Measurements from ENCODE around the gene MYO3B. TPM values are rescaled to one million over a fixed set of nuclear protein-coding genes. Genes with fewer than 3 reads are reported as not detected.

The MYO3B gene
- total RNA-seq, 1 experiment from 2014 or later = 0.50 TPM

DNA sequence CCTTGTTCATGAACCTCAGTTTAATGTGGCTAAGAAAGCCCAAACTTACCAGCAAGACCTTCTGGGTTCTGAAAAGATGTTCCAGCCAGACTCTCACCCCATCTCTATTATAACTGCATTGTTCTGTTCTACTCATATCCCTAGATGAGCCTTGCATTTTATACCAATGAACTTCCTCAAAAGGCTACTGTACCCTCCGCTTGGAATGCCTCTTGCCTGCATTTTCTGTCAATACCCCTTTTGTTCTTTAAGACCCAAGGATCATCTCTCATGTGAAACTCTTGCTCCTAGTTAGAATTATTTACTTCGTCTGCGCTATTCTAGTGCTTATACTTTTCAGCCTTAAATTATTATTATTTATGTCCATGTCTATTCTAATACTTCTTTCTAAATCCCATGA, 181.5 kb downstream of the MYO3B start:
- TF ChIP-seq SP1 (CRISPR knock-in tag; conservative IDR thresholded peaks at IDR 0.05) (no peak), TEAD4 (CRISPR knock-in tag; IDR thresholded peaks at IDR 0.05) (no peak), ZNF121 (CRISPR knock-in tag; IDR thresholded peaks at IDR 0.05) (no peak)
- Mint-ChIP-seq H3K27ac (no peak overlapping the region), H3K27me3 (ENCODE audit: low read depth) (peaks cover 5% of the 10 kb centered on the region; the same call in 1 of the 2 replicates), H3K9me3 (no peaks in the 10 kb centered on the region), H3K4me1 (peaks cover 36% of the 10 kb centered on the region), H3K4me3 (no peak overlapping the region), H3K36me3 (no peaks in the 10 kb centered on the region)
- CTCF ChIA-PET = no interaction called here
- no peak for ATAC-seq
- no peak for DNase-seq (ENCODE audit: low spot score)
- POLR2A ChIA-PET = no interaction called here

DNA sequence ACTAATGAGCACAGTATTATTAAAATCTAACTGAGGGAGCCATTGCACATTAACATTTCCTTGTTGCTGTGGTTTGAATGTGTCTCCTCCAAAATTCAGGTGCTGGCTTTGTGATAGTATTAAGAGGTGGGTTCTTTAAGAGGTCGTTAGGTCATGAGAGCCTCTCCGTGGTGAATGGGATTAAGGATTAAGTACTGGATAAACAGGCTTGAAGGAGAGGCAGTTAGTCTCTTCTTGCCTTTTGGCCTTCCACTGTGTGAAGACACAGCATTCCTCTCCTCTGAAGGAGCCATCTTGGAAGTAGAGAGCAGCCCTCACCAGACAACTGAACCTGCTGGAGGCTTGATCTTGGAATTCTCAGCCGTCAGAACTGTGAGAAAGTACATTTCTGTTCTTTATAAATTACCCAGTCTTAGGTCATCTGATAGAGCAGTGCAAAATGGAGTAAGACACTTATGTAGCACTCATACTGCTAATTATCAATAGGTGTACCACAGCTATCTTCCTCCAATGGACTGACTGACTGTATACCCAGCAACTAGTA, 182.7 kb downstream of the MYO3B start:
- Mint-ChIP-seq H3K4me3 (no peak overlapping the region), H3K9me3 (no peaks in the 10 kb centered on the region), H3K4me1 (peaks cover 36% of the 10 kb centered on the region), H3K27me3 (ENCODE audit: low read depth) (peaks cover 5% of the 10 kb centered on the region; the same call in 1 of the 2 replicates), H3K27ac (no peak overlapping the region), H3K36me3 (no peaks in the 10 kb centered on the region)
- DNase-seq (ENCODE audit: low spot score) (no peak), ATAC-seq (no peak)
- TF ChIP-seq, protein P1, sequence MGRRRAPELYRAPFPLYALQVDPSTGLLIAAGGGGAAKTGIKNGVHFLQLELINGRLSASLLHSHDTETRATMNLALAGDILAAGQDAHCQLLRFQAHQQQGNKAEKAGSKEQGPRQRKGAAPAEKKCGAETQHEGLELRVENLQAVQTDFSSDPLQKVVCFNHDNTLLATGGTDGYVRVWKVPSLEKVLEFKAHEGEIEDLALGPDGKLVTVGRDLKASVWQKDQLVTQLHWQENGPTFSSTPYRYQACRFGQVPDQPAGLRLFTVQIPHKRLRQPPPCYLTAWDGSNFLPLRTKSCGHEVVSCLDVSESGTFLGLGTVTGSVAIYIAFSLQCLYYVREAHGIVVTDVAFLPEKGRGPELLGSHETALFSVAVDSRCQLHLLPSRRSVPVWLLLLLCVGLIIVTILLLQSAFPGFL (CRISPR knock-in tag; IDR thresholded peaks at IDR 0.05; ENCODE audit: borderline replicate concordance) = no peak
- TF ChIP-seq JAZF1 (CRISPR knock-in tag; IDR thresholded peaks at IDR 0.05) (no peak), ELF4 (CRISPR knock-in tag; IDR thresholded peaks at IDR 0.05; ENCODE audit: low read depth) (no peak), ZNF416 (CRISPR knock-in tag; IDR thresholded peaks at IDR 0.05) (no peak), FOXJ3 (CRISPR knock-in tag; IDR thresholded peaks at IDR 0.05; ENCODE audit: borderline replicate concordance) (no peak), TEAD1 (CRISPR knock-in tag; IDR thresholded peaks at IDR 0.05) (no peak), IRF1 (CRISPR knock-in tag; IDR thresholded peaks at IDR 0.05) (no peak), AFF4 (CRISPR knock-in tag; IDR thresholded peaks at IDR 0.05; ENCODE audit: borderline replicate concordance) (no peak), CTCF (IDR thresholded peaks at IDR 0.05) (no peak), IRF2 (CRISPR knock-in tag; IDR thresholded peaks at IDR 0.05; ENCODE audit: borderline replicate concordance, low read depth) (no peak), MLX (CRISPR knock-in tag; IDR thresholded peaks at IDR 0.05) (no peak), SMAD3 (CRISPR knock-in tag; IDR thresholded peaks at IDR 0.05; ENCODE audit: borderline replicate concordance) (no peak), ZNF138 (CRISPR knock-in tag; conservative IDR thresholded peaks at IDR 0.05) (no peak), USF2 (CRISPR knock-in tag; IDR thresholded peaks at IDR 0.05) (no peak), ZNF671 (CRISPR knock-in tag; IDR thresholded peaks at IDR 0.05) (no peak)
- TF ChIP-seq, protein P2, sequence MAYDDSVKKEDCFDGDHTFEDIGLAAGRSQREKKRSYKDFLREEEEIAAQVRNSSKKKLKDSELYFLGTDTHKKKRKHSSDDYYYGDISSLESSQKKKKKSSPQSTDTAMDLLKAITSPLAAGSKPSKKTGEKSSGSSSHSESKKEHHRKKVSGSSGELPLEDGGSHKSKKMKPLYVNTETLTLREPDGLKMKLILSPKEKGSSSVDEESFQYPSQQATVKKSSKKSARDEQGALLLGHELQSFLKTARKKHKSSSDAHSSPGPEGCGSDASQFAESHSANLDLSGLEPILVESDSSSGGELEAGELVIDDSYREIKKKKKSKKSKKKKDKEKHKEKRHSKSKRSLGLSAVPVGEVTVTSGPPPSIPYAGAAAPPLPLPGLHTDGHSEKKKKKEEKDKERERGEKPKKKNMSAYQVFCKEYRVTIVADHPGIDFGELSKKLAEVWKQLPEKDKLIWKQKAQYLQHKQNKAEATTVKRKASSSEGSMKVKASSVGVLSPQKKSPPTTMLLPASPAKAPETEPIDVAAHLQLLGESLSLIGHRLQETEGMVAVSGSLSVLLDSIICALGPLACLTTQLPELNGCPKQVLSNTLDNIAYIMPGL (CRISPR knock-in tag; IDR thresholded peaks at IDR 0.05) = no peak
- TF ChIP-seq, protein P3, sequence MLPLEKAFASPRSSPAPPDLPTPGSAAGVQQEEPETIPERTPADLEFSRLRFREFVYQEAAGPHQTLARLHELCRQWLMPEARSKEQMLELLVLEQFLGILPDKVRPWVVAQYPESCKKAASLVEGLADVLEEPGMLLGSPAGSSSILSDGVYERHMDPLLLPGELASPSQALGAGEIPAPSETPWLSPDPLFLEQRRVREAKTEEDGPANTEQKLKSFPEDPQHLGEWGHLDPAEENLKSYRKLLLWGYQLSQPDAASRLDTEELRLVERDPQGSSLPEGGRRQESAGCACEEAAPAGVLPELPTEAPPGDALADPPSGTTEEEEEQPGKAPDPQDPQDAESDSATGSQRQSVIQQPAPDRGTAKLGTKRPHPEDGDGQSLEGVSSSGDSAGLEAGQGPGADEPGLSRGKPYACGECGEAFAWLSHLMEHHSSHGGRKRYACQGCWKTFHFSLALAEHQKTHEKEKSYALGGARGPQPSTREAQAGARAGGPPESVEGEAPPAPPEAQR (CRISPR knock-in tag; IDR thresholded peaks at IDR 0.05) = no peak
- POLR2A ChIA-PET = no interaction called here
- CTCF ChIA-PET = interaction anchor here (0.8 to 2.3 kb wide), 31 partner anchors 11 to 1115 kb away, joined by 3 to 29 read pairs (median 4); partner anchors contain the start of gene GAD1

Data from WTC11 (cell line).